ENCODE results near the gene GOLT1A. TPM values are rescaled to one million over a fixed set of nuclear protein-coding genes. Genes with fewer than 3 reads are reported as not detected.

Gene GOLT1A
- total and polyA plus RNA-seq, 7 donors, result 9.6 to 12.5 (median 12.0) TPM; not detected in 4

GRCh38 chr1:204155881-204156280 is 57.9 kb downstream of the GOLT1A start:
- TF ChIP-seq, protein P1, sequence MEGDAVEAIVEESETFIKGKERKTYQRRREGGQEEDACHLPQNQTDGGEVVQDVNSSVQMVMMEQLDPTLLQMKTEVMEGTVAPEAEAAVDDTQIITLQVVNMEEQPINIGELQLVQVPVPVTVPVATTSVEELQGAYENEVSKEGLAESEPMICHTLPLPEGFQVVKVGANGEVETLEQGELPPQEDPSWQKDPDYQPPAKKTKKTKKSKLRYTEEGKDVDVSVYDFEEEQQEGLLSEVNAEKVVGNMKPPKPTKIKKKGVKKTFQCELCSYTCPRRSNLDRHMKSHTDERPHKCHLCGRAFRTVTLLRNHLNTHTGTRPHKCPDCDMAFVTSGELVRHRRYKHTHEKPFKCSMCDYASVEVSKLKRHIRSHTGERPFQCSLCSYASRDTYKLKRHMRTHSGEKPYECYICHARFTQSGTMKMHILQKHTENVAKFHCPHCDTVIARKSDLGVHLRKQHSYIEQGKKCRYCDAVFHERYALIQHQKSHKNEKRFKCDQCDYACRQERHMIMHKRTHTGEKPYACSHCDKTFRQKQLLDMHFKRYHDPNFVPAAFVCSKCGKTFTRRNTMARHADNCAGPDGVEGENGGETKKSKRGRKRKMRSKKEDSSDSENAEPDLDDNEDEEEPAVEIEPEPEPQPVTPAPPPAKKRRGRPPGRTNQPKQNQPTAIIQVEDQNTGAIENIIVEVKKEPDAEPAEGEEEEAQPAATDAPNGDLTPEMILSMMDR (IDR thresholded peaks at IDR 0.05), result no peak
- TF ChIP-seq EP300 (IDR thresholded peaks at IDR 0.05) (no peak), POLR2A (IDR thresholded peaks at IDR 0.05) (no peak), POLR2AphosphoS5 (IDR thresholded peaks at IDR 0.05) (no peak)
- Histone ChIP-seq H3K27me3 (peaks cover 0 to 4% (median 0%) of the 10 kb centered on the region in 3 donors), H3K4me1 (peaks cover 0 to 17% (median 15%) of the 10 kb centered on the region in 4 donors), H3K36me3 (no peaks in the 10 kb centered on the region), H3K4me3 (no peak overlapping the region), H3K27ac (no peak overlapping the region), H3K9me3 (no peaks in the 10 kb centered on the region)
- WGBS, 2 donors, result 89 to 90% methylated on average over 10 of the region's 10 CpGs
- intact Hi-C loops (cut with DNase I), result no loop called here
- DNase-seq, result no peak

DNA sequence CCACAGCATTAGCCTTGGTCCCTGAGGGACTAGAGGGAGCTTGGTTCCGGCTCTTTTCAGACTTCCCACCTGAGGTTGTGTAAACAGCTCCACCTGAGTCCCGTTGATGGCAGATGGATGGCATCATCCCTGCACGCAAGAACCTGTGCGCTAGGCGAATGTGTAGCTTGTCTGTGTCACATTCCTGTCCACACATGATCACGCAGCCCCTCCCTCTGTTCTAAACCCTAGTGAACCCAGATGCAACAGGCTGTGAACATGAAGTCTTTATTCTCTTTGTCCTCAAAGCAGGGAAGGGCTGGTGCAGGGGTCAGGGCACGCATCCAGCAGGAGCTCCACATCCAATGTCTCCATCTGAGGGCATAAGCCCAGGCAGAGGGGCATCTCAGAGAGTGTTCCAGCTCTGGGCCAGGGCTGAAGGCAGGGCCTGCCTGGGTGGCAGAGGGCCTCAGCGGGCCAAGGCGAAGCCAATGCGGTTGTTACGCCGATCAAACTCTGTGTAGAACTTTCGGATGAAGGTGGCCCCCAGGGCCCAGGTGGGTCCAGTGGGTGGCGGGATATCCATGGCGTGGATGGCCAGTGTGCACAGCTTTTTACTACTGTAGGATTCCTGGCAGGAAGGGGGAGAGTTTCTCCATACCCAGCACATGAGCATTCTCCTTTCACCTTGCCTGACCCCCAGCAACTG is 59.1 kb downstream of the GOLT1A start:
- intact Hi-C loops (cut with DNase I), result no loop called here
- DNase-seq, result no peak
- WGBS, 2 donors, result 85 to 92% methylated on average over 15 of the region's 15 CpGs
- Histone ChIP-seq H3K4me1 (peaks cover 0 to 24% (median 20%) of the 10 kb centered on the region in 4 donors), H3K4me3 (no peak overlapping the region), H3K36me3 (no peaks in the 10 kb centered on the region), H3K27me3 (peaks cover 0 to 4% (median 0%) of the 10 kb centered on the region in 3 donors), H3K9me3 (no peaks in the 10 kb centered on the region), H3K27ac (no peak overlapping the region)
- TF ChIP-seq POLR2A (IDR thresholded peaks at IDR 0.05), result no peak
- no peak for TF ChIP-seq EP300 (IDR thresholded peaks at IDR 0.05)
- no peak for TF ChIP-seq POLR2AphosphoS5 (IDR thresholded peaks at IDR 0.05)
- TF ChIP-seq, protein P1 (IDR thresholded peaks at IDR 0.05), result no peak

DNA sequence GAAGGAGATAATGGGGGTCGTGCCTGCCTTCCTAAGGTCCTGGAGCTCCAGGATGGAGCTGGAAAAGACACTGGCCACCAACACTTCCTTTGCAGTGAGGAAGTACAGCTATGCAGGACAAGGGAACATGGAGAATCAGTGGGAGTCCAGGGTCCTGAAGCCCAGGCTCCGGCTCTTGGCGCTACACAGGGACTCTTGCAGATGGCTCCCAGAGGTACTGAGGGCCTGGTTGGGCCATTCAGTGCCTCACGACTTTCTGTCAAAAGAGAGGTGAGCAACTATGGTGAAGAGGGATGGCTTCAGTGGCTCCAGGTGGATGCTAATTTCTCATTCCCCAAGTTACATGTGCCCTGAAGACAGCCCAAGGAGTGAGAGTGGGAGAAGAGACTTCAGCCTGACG is 60.1 kb downstream of the GOLT1A start:
- 90 to 94% methylated on average over 5 of the region's 5 CpGs for WGBS, 2 donors
- DNase-seq, result no peak

GRCh38 chr1:204152310-204153044 is 61.3 kb downstream of the GOLT1A start:
- 29 to 34% methylated on average over 25 of the region's 25 CpGs for WGBS, 2 donors
- intact Hi-C loops (cut with DNase I), result no loop called here
- H3K4me3 ChIP-seq, result peak overlapping the region; percentile 38 to 86 (median 66)
- H3K4me1 ChIP-seq, result peaks cover 0 to 24% (median 20%) of the 10 kb centered on the region in 4 donors
- TF ChIP-seq EP300 (IDR thresholded peaks at IDR 0.05), result no peak
- no peak for TF ChIP-seq POLR2A (IDR thresholded peaks at IDR 0.05)
- TF ChIP-seq, protein P1 (IDR thresholded peaks at IDR 0.05), result no peak
- no peak for TF ChIP-seq POLR2AphosphoS5 (IDR thresholded peaks at IDR 0.05)
- no peaks in the 10 kb centered on the region for H3K9me3 ChIP-seq
- peaks cover 0 to 4% (median 0%) of the 10 kb centered on the region in 3 donors for H3K27me3 ChIP-seq
- no peaks in the 10 kb centered on the region for H3K36me3 ChIP-seq
- peak overlapping the region; percentile 53 to 74 (median 68) for H3K27ac ChIP-seq
- no peak for DNase-seq

More for the DNA sequence above, 60.1 kb downstream of the GOLT1A start:
- H3K36me3 ChIP-seq, result no peaks in the 10 kb centered on the region
- no peaks in the 10 kb centered on the region for H3K9me3 ChIP-seq
- H3K4me1 ChIP-seq, result peaks cover 0 to 24% (median 20%) of the 10 kb centered on the region in 4 donors
- peaks cover 0 to 4% (median 0%) of the 10 kb centered on the region in 3 donors for H3K27me3 ChIP-seq
- no peak overlapping the region for H3K4me3 ChIP-seq
- no peak overlapping the region for H3K27ac ChIP-seq
- intact Hi-C loops (cut with DNase I), result no loop called here
- TF ChIP-seq EP300 (IDR thresholded peaks at IDR 0.05), result no peak
- no peak for TF ChIP-seq POLR2AphosphoS5 (IDR thresholded peaks at IDR 0.05)
- TF ChIP-seq POLR2A (IDR thresholded peaks at IDR 0.05), result no peak
- TF ChIP-seq, protein P1 (IDR thresholded peaks at IDR 0.05), result no peak
